ENCODE measurements around the gene WNK2.

Gene WNK2

DNA sequence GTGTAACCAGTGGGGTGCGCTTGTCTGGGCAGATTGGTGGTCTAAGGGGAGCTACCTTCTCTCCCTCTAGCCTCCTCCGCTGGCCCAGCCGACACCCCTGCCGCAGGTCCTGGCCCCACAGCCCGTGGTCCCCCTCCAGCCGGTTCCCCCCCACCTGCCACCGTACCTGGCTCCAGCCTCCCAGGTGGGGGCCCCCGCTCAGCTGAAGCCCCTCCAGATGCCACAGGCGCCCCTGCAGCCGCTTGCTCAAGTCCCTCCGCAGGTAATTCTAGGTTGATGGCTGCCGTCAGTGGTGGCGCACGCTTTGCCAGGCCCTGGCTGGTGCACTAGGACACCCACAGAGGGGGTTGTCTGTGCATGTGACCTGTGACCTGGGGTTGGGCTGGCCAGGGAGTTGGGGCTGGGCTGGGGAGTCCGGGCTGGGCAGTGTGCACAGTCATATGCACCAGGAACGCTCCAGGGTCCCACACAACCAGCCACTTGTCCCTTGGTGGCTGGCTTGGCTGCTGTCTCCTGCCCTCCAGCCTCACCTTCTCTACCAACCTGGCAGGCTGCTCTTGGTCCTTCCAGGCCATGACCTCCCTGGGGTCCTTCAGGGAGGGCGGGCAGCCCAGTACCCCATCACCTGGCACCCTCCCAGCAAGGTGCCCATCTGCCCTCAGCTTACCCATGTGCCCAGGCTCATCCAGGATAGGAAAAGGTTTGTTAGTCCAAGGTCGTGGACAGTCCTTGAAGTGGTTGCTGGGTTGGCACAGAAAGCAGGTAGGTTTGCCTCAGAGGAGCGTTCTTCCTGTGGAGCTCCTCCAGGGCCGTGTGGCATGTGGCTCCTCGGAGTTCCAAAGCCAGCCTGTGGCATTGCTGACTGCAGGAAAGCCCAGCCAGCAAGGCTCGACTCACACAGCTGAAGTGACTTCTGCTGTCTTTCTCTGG lies 73.2 kb downstream of the WNK2 start:
- no peak for DNase-seq

DNA sequence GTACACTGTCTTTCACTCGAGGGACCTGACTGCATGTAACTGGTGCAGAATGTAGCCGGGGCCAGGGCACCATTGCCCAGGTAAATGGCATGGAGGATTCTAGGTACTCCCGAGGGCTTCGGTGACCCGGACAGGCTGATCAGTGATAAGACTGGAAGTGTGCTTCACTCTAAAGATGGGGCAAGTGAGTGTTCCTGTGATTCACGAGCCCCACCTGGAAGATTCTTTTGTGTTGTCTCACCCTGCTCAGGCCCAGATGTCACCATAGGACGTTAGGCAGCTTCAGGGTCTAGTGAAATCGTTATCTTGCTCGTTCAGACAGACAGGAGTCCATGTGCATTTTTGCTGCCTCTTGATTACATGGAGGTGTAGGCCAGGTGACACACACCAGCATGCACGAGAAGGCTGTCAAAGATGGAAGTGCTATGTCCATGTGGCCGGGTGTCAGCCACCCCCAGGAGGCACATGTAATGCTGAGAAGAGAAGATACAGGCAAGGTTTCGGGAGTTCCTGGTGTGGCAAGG lies 73.9 kb downstream of the WNK2 start:
- DNase-seq, result no peak

DNA sequence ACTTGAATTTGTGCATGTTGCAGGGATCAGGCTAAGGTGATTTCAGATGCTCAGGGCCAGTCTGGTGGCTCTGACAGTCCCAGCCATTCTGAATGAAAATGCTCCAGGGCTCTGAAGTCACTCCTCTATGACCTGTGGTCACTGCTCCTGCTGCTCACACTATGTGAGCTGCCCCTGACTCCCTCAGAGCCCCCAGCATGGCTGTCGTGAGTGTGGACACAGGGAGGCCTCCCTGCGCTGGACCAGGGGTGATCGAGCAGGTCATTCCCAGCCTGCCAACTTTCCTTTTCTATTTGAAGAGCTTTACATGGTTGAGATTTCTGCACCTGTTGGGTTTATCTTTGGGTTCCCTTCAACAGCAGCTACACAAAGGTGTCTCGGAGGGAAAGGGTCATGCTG lies 74.5 kb downstream of the WNK2 start:
- DNase-seq, result no peak

DNA sequence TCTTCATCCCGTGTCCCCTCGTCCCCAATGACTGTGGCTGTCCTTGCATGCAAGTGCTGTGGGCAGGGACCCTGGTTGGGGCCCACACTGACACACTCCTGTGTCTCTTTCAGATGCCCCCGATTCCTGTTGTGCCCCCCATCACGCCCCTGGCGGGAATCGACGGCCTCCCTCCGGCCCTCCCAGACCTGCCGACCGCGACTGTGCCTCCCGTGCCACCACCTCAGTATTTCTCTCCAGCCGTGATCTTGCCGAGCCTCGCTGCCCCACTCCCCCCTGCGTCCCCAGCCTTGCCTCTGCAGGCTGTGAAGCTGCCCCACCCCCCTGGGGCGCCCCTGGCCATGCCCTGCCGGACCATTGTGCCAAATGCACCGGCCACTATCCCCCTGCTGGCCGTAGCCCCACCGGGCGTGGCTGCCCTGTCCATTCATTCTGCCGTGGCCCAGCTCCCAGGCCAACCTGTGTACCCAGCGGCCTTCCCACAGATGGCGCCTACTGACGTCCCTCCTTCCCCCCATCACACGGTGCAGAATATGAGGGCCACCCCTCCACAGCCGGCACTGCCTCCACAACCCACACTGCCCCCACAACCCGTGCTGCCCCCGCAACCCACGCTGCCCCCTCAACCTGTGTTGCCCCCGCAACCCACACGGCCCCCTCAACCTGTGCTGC lies 75.0 kb downstream of the WNK2 start:
- no peak for DNase-seq

DNA sequence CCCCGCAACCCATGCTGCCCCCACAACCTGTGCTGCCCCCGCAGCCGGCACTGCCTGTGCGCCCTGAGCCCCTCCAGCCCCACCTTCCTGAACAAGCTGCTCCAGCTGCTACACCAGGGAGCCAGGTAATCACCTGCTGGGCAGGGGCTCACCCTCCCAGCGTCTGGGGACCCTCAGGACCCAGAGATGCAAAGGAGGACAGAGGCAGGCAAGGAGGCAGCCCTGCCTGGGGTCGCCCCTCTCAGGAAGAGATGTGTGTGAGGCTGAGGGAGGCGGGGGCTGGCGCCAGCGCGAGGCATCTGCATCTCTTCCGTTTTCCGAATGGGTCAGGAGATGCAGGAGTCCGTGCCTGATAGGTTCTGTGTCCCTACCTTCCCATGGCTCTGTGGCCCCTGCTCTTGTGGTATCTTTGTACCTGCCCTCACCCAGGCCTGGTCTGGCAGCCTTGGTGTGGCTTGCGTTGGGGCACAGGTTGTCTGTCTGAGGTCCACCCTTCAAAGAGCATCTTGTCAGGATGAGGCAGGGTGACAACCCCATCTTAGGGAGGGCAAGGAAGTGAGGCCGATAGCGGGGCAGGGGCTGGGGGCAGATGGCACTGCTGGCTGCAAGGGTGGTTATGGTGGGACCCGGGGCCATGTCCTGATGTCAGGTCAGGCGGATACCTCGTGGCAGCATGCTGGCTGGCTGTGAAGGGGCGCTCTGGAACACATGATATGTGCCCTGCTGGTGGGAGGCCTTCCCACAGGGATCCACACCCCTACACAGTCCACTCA lies 75.7 kb downstream of the WNK2 start:
- DNase-seq, result no peak

DNA sequence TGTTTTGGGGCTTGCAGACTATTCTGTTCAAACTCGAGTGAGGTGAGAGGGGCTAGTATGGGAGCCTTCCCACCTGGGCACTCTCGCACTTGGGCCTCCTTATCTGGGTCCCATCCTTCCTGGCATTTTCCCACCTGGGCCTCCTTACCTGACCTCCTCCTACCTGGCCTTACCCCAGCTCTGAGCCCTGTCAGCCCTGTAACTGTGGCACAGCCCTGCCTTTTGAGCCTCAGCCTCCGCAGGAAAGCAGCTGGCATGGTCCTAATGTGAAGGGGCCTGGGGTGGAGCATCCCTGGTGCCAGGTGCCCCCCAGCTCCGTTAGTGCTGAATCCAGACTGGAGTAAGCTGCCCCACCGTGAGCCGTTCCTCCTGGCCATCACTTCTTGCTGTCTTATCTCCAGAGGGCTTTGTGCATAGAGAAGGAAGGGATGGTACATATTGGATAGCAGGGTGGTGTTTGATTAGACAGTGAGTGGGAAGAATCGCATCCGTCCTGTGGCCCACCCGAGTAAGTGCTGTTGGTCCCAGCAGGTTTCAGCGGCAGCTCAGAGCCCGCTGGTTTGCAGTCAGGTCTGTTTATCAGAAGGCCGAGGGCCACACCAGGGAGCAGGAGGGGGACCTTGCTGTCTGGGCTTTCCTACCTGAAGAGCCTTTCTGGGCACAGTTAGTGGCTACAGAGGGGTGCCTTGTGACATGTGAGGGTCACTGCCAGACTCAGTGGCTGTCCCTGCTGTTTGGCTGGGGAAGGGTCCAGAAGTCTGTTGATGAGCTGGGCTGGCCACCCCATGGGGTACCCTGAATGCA lies 76.5 kb downstream of the WNK2 start:
- no peak for DNase-seq

DNA sequence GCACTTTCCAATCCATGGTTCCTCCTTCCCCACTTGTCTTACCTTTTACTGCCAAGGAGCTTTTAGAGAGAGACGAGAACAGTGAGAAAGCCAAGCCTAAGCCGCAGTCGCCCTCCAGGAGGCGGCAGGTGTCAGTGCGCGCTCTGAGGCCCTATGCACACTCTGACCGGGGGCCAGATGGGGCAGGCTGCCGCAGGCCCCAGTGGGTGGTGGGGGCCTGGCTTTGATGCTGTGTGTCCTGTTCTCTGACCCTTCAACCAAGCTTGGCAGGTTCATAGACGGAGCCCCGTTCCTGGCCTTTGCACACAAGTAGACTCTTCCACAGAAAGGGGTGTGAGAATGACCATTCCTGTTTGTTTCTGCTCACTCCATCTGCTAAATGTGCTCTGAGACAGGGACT lies 77.3 kb downstream of the WNK2 start:
- DNase-seq, result no peak

DNA sequence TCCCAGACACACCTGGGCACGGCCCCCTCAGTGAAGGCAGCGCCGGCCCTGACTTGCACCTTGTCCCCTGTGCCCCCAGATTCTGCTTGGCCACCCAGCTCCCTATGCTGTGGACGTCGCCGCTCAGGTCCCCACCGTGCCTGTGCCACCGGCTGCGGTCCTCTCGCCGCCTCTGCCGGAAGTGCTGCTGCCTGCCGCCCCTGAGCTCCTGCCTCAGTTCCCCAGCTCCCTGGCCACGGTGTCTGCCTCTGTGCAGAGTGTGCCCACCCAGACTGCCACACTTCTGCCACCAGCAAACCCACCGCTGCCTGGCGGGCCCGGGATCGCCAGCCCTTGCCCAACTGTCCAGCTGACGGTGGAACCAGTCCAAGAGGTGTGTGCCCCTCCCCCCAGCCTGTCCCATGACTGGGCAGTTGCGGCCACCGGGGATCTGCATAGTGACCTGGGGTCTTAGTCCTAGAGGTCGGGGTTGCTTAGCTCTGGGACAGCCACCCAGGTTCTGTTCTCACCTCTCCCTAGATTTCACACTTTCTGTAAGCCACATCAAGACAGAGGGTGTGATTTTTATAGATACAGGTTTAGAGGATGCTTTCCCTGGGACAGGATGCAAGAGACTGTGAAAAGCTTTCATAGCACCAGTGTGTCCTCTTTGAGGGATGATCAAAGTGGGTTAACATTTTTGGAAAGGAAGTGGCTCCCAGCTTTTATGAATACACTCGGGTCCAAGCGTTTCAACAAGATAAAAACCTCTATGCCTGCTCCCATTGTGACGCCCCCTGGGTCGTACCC lies 78.0 kb downstream of the WNK2 start:
- no peak for DNase-seq

DNA sequence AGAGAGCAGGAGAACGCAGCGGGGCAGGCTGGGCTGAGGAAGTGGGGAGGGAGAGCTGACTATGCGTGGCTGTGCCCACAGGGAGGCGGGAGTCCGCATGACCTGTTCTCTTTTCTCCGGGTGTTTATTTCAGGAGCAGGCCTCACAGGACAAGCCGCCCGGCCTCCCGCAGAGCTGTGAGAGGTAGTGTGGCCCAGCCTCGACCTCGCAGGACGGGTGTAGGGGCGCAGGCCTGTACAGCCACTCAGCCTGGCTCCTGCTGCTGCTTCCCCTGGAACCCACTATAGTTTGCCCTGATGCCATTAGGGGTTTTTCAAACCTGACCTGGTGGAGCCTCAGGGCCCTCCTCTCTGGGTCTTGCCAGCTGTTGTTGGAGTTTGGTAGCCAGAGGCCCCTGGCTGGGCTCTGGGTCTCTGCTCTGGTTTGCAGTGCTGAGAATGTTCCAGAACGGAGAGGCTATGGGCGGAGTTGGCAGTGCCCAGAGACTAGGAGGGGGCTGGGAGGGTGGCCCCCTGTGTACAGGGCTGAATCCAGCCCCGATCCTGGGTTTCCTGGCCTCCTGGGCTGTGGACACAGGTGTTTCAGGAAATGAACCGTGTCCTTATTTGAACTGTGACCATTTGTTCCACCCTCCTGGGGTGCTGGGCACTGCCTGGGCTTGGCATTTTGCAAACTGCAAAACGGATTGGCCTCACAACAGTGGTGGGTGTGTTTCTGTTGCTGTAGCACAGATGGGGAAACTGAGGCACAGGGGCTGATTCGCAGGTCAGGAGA lies 78.8 kb downstream of the WNK2 start:
- peak; percentile 59 for DNase-seq

DNA sequence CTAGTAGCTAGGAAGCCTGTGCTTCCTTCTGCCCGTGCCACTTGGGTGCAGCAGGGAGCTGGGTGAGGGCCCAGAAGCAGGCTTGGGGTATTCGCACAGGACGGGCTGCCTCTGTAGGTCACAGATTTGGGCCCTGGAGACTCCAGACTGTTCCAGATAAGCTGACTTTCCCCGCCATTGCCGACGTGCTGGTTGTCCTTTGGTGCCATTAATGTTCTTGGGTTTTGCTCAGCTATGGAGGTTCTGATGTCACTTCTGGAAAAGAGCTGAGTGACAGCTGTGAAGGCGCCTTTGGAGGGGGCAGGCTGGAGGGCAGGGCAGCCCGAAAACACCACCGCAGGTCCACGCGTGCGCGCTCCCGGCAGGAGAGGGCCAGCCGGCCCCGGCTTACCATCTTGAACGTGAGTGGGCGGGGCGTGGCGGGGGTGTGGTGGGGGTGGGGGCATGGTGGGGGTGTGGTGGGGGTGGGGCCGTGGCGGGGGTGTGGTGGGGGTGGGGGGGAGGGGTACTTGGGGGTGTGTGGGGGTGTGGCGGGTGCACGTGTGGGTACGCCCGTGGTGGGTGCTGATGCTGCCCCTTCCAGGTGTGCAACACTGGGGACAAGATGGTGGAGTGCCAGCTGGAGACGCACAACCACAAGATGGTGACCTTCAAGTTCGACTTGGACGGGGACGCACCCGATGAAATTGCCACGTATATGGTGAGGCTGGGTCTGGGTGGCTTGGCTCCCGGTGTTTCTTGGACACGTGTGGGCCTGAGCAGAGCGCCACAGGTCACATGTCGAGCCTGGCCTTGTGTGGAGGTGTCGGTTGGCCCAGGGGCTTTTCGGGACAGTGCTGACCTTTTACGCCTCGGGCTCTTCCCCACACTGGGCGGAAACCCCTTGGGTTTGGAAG lies 79.6 kb downstream of the WNK2 start:
- no peak for DNase-seq

DNA sequence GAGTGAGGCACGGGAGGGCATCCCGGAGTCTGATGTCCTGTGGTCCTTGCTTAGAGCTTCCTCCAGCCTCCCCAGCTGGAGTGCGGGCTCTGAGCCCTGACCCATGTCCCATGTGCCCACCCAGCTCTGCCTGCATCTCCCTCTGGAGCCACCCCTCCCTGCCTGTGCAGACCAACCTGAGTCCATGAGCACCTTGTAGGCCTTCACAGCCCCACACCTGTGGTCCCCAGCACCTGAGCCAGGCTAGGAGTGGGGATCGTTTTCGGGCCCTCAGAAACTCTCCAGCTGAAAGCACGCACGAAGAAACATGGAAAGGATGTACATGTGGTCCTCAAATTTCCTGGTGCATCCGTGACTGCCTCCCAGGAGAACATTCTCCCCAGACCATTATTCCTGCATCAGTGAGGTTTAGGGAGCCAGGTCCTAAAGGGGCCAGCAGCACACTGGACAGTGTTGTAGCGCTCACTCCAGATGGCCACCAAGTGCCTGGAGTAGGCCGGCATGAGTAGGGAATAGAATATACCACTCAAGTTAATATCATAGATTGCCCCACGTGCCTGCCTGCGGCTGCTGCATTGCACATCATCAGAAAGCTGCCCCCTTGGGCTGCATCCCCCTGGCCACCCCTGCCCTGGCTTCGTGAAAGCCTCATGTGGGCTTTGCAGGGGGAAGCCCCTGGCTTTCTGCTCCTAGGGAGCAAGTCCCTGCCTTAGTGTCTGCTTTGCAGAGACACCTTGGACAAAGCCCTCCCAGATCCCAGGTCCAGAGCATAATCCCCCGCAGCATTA lies 80.6 kb downstream of the WNK2 start:
- no peak for DNase-seq

DNA sequence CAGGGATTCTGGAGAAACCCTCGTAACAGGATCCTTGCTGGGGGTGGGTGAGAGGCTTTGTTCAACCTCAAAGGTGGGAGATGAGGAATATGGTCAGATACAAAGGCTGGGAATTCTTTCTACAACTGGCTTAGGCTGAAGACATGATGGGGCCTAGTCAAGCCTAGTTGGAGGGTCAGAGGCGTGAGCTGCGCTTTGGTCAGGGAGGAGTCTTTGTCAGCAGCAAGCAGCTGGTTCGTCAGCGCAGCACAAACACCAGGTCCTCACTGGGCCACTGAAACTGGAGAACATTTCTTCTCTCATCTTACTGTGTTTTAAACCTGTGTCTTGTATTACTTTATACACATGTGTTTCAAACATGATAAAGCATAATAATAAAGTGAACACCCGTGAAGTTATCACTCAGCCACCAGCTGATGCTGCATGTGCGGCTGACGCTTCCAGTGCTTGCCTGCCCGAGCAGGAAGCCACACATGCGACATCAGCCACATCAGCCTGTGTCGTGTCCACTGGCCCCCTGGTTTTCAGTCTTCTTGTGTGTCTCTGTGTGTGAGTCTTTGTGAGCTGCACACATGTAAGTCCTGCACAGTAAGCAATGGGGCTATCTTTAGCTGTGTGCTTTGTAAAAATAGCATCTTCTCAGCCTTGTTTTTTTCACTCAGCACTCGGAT lies 81.5 kb downstream of the WNK2 start:
- no peak for DNase-seq

DNA sequence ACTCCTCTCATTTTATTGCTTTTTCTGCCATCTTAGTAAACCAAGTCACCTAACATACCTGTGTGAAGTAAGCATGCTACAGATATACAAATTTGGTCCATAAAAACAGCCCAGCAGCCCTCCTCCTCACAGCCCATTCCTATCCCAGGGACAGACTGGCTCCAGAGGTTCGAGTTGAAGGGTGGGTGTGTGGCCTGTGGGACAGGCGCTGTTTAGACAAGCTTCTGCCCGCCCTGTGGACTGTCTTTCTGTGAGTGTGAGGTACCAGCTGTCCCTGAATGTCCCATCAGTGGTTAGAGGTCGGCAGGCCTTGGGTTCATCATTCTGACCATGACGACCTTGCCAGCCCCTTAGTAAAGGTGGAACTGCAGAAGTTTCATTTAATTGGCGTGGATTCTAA lies 82.0 kb downstream of the WNK2 start:
- no peak for DNase-seq

DNA sequence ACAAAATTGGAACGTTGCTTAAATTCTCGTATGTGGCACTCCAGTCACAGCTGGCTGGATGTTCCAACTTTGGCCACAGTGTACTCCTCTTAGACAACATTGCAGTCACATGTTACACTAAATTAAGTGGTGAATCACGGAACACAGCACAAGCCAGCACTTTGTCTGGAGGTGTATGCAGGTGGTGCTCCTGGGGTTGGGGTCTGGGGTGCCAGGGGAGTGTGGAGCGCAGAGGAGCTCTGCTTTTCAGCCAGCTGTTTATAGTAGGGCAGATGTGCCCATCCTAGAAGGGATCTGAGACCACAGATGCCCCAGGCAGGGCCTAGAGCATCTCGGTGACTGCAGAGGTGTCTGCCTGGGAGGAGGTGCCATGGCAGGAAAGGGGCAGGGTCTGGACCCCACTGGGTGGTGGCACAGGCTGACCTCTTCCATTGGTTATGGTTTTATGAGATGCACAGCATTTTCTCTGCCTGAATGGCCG lies 82.6 kb downstream of the WNK2 start:
- DNase-seq, result no peak

DNA sequence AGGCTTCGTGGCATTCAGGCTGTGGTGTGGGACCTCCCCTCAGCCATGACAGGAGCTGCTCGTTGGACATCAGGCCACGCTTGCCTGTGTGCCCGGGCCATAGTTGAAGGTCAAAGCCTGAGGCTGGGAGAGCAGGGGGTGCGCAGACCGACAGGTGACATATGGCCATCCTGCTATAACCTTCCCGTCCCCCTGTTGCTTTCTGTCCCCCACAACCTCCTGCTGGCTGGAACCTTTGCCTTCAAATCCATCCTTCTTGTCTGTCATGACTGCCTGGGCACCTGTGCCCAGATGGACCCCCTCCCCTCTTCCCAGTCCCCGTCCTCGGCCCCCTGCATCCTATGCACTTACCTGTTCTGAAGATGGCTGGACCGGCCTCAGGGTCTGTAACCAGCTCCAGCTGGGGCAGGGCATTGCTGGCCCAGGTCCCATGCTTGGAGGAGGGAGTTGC lies 83.2 kb downstream of the WNK2 start:
- DNase-seq, result no peak

DNA sequence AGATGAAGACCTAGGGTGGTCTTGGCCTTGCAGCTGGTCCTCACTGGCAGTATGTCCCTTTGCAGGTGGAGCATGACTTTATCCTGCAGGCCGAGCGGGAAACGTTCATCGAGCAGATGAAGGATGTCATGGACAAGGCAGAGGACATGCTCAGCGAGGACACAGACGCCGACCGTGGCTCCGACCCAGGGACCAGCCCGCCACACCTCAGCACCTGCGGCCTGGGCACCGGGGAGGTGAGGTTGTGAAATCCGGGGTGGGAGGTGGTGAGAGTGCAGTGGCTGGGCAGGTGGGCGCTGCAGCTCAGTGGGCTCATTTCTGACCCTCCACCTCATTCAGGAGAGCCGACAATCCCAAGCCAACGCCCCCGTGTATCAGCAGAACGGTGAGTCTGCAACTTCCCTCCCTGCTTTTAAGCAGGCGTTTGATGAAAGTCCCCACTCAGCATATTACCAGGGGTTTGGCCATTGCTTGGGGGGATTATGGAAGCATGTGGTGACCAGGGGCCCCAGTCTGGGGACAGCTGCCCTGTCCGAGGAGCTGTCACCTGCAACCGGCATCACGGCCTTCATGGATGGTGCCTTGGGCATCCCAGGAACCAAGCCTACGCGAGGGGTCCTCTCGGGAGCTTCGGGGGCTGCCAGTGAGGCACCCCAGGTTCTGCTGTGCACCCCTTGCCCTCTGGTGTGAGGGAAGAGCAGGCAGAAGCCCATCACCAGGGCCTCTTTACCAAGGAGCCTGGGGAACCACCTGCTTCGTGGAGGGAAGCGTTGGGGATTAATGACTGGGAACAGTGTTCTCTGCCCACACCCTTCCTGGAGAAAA lies 84.0 kb downstream of the WNK2 start:
- DNase-seq, result no peak
